Epidermal melanocyte (primary cell): Measurements from ENCODE around the gene INO80E.
"Not testable (repeated sequence)": the region's sequence is repeated elsewhere in the genome, so short reads cannot be mapped to it uniquely, and the experiment has no call there.

Source experiments
- DNase-seq: peaks from one replicate; pipeline ENCODE4 v3.0.0; 2011; ENCODE audit warnings: low spot score; ENCODE audit not compliant: insufficient read length

Gene INO80E, protein sequence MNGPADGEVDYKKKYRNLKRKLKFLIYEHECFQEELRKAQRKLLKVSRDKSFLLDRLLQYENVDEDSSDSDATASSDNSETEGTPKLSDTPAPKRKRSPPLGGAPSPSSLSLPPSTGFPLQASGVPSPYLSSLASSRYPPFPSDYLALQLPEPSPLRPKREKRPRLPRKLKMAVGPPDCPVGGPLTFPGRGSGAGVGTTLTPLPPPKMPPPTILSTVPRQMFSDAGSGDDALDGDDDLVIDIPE

DNA sequence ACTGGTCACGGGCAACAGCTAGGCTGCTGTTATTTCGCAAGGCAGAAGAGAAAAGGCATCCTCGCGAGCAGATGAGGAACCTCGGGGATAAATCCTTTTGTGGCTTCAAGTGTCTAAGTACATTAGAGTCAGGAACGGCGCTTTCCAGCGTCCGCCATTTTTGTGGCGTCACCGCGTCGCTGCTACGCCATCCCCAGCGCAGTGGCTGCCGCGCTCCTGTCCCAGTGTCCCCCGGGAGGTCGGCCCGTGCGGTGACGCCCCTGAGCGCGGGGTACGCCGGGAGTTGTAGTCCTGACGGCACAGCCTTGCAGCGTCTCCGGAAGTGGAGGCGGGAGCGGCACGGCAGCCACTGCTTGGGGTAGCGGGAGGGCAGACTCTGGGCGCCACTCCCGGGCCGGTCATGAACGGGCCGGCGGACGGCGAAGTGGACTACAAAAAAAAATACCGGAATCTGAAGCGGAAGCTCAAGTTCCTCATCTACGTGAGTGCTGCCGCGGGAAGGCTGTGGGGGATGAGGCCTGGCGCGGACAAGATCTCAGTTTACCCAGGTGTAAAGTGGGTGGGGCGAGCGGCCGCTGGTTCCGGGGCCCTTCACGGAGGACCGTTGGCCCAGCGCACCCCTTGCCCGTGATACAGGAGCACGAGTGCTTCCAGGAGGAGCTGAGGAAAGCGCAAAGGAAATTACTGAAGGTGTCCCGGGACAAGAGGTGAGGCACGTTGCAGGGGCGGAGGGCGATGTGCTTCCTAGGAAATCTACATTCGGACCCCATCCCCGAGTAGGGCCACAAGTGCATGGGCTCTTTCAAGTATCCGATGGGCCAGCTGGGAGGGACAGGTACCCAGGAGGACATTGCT lies at the start of gene INO80E:
INO80E (plus strand) TSS at position 331 of the 855 bp plus-strand sequence; CDS start at position 401, 70 bp downstream.
- peak; percentile 98 for DNase-seq

DNA sequence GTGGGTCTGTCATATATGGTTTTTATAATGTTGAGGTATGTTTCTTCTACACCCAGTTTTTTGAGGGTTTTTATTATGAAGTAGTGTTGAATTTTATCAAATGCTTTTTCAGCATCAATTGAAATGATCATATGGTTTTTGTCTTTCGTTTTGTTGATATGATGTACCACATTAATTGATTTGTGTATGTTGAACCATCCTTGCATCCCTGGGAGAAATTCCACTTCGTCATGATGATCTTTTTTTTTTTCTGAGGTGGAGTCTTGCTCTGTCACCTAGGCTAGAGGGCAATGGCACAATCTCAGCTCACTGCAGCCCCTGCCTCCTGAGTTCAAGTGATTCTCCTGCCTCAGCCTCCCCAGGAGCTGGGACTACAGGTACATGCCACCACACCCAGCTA lies 48.1 kb upstream of the INO80E start:
- DNase-seq: no peak

DNA sequence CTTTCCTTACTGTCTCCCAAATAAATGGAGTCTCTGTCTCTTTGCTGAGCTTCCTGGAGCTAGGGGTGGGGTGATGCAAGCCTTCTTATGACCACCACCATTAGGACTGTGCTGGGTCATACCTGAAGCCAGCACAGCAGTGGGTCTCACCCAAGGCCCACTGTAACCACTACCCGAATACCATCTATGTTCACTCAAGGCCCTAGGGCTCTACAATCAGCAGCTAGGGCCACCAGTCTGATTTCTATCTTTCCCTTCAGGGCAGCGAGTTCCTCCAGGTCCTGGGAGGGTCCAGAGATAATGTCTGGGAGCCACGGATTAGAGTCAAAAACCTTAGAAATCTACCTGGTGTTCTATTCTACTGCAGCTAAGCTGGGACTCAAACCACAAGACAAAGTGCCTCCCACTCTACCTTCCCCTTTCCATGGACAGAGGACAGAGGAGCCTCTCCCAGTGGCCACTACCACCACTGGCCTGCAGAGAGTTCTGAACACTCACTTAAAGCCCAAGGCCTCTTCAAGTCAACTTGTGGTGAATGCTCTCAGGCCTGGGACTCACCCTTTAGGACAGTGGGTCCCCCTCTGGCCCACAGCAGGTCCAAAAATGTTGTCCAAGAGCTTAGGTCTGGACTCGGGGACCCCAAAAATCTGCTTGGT lies 45.1 kb upstream of the INO80E start:
- no peak for DNase-seq

DNA sequence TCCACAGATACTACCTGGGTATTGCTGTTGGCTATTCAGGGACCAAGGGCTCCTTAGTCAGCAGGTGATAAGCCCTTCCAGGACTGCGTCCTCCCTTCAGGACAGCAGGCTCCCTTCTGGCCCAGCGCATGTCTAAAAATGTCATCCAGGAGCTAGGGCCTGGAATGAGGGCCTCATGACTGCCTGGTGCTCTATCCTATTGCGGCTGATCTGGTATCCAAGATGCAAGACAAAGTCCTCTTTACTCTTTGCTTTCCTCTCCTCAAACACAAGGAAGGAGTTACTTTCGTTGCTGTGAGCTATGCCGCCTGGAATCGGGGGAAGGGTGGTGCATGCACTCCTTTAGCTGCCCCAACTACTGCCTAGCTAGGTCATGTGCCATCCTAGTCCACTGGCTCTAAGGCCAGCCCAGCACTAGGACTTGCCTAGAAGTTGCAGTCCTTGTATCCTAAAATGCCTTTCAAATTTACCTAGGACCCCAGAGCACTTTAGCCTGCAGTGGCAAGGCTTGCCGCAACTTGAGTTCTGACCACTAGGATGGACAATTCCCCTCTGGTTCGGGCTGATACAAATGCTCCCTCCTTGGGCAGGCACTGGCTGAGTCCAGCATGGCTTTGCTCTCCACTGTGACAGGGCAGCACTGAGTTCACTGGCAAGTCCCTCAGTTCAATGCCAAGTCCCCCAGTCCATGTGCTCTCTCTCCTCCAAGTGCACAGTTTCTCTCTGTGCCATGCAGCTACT lies 44.2 kb upstream of the INO80E start:
- no peak for DNase-seq

DNA sequence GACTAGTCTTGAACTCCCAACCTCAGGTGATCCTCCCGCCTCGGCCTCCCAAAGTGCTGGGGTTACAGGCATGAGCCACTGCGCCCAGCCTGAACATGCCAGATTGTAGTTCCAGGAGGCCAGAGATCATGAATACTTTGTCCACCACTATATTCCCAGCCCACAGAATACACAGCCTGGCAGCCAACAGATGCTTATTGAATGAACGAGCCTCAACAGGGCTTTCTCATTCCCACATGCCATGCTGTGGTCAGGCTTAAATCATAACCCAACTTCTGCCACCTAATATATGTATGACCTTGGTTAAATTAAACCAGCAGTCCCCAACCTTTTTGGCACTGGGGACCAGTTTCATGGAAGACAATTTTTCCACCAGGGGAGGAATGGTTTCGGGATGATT lies 37.3 kb upstream of the INO80E start:
- no peak for DNase-seq

DNA sequence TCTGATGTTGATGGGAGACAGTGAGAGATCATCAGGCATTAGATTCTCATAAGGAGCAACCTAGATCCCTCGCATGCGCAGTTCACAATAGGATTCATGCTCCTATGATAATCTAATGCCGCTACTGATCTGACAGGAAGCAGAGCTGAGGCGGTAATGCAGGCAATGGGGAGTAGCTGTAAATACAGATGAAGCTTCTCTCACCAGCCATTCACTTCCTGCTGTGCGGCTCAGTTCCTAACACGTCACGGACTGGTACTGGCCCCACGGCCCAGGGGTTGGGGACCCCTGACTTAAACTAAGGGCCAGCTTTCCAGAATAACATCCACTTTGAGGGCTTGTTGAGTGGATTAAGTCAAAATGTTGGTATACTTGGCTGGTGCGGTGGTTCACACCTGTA lies 36.7 kb upstream of the INO80E start:
- no peak for DNase-seq

DNA sequence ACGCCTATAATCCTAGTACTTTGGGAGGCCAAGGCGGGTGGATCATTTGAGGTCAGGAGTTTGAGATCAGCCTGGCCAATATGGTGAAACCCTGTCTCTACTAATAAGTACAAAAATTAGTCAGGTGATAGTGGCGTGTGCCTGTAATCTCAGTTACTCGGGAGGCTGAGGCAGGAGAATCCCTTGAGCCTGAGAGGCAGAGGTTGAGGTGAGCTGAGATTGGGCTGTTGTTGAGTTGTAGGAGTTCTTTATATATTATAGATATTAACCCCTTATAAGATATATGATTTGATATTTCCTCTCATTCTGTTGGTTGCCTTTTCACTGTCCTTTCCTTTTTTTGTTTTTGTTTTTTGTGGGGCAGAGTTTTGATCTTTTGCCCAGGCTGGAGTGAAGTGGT lies 36.2 kb upstream of the INO80E start:
- DNase-seq: not testable (repeated sequence)

DNA sequence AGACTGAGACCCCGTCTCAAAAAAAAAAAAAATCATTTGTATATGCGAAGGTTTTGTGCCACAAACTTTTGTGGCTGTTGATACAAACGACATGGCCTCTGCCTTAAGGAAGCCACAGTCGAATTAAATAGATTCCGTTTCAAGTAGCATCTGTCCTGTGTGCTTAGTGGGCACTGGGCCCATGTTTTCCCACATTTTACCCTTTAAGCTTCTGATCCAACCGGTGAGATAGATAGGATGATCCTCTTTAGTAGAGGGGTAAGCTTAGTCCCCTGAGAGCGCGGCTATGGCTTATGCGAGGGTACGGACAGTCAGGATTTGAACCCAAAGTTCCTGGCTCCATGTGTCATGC lies 34.9 kb upstream of the INO80E start:
- no peak for DNase-seq

DNA sequence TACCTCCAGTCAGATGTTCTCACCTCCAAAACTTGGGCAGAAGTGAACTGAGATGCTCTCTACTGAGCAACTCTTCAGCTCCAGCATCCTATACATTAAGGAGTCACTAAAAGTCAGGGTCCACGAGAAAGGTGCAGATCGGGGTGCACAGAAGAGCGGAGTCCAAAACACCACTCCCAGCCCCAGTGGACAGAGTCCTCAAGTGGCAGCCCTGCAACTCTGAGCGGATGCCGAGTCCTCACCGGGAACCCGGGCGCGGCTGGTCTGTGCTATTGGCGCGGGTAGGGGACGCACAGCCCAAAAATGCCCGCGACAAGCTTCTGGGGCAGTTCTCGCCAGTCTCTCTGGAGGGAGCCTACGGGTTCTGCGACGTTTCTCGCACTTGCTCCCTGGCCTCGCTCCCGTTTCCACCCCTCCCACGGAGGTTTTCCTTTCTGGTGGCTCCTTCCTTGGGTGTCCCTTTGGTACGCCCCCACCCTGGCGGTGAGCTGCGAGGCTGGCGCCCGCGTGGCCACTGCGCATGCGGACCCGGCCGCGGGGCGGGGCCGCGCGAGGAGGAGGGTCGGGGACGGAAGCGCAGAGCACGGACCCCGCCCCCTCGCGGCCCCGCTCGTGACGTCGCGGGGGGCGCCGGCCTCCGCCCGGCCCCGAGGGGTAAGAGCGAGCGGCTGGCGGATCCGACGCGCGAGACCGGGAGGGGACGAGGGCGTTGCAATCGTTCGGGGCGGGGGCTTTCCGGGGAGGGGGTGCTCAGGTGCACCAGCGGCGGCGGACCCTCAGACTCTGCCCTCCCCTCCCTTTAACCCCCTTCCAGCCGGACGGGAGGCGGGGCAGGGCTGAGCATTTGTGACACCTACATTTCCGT lies 34.3 kb upstream of the INO80E start, which contains the start of gene TMEM219:
TMEM219 (plus strand) TSS at position 601 of the 865 bp plus-strand sequence. CDS start 1,065 bp downstream, outside the sequence.
- DNase-seq: peak; percentile 90

DNA sequence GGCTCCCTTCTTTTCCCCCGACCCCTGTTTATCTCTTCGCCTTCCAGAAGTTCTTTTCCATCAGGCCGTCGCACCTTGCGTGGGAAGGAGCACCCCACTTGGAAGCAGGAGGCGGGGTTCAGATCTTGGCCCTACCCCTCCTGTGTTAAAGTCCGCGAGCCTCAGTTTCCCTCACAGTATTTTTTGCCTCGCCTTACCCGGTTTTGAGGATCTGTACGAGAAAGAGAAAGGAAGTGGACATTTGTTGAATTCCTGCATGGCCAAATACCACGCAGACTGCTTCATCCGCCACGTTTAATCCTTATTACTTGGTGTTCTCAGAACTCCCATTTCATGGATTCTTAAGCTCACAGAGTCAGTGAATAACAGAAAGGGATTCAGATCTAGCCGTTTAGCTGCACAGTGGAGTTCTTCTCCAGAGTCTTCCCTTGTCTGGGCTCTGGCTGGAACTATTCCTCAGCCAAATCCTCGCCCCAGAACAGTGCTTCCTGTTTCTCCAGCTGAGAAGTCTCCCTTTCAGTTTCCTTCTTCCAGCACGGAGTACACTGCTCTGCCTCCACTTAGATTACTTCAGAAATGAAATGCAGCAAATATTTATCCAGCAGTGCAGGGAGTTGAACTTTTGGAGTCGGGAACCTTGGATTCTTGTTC lies 33.6 kb upstream of the INO80E start:
- no peak for DNase-seq

DNA sequence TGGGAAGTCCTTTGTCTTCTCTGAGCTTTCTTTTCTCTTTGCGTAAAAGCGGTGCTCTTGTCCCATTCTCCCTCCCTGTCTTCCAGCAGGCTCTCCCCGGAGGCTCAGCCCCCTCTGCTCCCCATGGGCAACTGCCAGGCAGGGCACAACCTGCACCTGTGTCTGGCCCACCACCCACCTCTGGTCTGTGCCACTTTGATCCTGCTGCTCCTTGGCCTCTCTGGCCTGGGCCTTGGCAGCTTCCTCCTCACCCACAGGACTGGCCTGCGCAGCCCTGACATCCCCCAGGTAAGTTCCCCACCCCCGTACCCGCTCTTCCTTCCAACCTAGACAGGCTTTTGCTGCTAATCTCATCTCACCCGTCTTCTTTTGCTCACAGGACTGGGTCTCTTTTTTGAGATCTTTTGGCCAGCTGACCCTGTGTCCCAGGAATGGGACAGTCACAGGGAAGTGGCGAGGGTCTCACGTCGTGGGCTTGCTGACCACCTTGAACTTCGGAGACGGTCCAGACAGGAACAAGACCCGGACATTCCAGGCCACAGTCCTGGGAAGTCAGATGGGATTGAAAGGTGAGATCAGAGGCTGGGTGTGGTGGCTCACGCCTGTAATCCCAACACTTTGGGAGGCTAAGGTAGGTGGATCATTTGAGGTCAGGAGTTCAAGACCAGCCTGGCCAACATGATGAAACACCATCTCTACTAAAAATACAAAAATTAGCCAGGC lies 32.9 kb upstream of the INO80E start:
- no peak for DNase-seq

DNA sequence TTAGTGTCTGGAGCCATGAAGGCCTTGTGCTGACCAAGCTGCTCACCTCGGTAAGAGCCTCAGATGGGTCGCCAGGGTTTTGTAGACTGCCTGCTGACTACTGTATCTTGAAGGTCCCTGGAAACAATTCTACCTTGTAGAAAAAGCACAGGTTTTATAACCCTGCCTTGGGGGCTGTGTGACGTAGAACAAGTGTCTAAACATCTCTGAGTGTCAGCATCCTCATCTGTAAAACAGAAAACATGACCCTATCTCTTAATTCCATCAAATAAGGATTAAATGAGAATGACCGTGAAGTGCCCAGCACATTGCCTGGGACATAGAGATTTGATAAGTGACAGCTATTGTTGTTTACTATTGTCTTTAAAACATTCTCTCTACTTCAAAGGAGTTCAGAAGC lies 27.8 kb upstream of the INO80E start:
- DNase-seq: no peak

DNA sequence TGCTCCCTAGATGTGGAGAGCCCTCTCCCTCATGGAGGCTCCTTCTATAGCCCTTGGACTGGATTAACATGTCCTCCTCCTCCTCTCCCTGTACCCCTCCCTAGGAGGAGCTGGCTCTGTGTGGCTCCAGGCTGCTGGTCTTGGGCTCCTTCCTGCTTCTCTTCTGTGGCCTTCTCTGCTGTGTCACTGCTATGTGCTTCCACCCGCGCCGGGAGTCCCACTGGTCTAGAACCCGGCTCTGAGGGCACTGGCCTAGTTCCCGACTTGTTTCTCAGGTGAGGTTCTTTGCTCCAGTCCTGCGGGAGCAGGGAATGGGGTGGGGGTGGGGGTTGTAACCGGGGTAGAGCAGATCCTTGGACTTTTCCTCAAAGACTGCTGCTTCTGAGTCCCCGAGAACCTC lies 24.7 kb upstream of the INO80E start:
- no peak for DNase-seq

DNA sequence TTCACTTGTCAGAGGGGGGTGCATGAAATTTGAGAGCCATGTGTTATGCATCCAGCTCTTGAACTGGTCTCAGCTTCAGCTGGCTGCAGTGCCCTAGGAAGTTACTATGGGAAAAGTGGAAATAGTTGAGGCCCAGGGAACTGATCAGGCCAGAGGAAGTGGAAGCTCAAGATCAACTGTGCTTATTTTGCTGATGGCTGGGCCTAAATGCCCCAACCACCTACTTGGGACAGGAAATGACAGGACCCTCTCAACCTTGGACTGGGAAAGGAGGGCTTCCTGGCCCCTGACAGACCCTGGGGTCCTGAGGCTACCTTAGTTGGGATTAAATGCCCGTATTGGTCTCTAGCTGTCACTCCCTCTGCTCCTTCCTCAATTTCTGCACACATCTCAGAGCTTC lies 23.5 kb upstream of the INO80E start:
- DNase-seq: no peak

DNA sequence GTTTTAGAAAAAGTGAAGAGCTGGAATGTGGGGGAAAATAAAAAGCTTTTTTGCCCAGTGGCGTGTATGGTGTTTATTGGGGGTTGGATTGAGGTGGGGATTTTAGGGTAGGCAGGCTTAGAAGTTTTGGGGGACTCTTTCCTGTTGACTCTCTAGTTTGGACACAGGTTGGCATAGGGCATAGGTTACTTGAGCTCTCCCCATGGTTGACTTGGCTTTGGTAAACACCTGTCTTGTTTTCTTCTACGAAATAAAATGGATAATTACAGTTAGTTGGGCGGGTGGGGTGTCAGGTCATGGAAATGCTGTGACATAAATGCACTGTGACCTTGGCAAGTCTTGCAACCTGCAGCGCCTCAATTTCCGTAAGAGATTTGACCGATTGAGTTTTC lies 23.1 kb upstream of the INO80E start:
- no peak for DNase-seq

DNA sequence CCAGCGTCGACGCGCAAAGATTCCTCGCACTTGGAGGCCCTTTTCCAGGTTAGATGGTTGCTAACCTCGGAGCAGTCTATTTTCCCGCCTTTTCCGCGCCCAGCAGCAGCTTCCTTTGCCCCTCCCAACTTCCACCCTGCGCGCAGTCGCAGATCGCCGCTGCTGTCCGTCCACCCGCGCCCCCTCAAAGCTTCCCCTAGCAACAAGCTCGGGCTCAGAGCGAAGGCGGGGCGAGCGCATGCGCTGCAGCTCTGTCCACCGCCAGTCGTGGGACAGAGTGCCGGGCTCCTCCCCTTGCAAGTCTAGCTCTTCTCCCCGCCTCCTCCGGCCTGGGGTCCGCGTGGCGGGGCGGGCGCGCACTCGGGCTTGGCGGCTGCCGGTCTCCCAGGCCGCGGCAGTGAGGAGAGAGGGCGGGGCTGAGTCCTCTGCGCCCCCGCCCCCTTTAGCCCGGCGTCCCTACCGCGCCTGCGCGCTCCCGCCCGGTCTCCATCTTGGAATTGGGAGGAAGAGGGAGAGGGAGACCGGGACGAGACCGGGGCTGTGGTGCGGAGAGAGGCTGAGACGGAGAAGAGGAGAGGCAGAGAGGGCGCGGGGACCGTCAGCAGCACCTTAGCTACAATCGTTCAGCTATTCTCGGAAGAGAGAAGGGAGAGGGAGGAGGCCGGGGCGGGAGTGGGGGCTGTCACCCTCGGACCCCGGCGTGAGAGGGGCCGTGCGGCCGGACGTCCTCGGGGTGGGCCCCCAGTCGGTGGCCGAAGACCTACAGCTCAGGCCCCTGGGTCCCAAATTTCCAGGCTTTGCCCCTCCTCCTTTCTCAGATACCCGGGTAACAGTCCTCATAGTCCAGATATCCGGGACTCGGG lies 22.4 kb upstream of the INO80E start, which contains the start of gene TAOK2:
TAOK2 (plus strand) TSS at position 485 of the 863 bp plus-strand sequence. CDS start 3,905 bp downstream, outside the sequence.
- DNase-seq: peak; percentile 99

DNA sequence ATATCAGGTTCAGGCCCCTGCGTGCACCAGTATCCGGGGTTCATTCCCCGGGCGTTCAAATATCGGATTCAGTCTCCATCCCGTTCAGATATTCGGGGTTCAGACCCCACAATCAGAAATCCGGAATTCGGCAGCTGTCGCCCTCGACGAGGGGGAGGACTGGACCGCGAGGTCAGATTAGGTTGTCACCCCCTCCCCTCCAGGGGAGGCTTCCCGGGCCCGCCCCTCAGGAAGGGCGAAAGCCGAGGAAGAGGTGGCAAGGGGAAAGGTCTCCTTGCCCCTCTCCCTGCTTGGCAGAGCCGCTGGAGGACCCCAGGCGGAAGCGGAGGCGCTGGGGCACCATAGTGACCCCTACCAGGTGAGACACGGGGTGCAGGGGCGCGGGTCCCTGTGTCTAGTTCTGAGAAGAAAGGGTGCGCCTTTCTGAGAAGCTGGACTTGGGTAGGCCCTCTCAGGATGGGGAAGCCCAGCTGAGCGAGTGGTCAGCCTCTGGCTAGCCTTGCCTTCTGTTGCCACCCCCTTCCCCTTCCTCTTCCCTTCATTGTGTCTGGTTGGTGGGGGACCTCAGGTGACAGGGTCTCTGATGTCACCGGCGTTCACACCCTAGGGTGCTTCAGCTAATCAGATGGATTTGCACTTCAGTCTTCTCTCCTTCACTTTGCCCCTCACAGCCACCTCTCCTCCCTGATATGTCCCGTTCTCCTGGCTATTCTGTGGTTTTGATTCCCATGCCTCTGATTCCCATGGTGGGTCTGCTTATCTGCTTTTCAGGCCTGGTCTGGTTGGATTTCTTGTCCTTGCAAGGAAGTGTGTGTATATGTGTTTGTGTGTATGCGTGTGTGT lies 21.5 kb upstream of the INO80E start:
- no peak for DNase-seq
